ENCODE data around the gene SPPL3. TPM values are rescaled to one million over a fixed set of nuclear protein-coding genes. Genes with fewer than 3 reads are reported as not detected.

The SPPL3 gene
- total RNA-seq, 1 experiment from 2014 or later: 51.1 TPM

GRCh38 chr12:120836114-120836684, 68.0 kb downstream of the SPPL3 start:
- in situ Hi-C loops (cut with HindIII; ENCODE audit: low pct_unique_long_range_greater_than_20kb, low sequenced_read_pairs) (no loop called here), intact Hi-C loops (cut with micrococcal nuclease; ENCODE audit: unreplicated experiment) (no loop called here)
- Histone ChIP-seq H3K4me1 (ENCODE audit: control insufficient read depth, insufficient read depth, low read length) (peaks cover 5% of the 10 kb centered on the region; the same call in 1 of the 2 replicates), H3K36me3 (ENCODE audit: control insufficient read depth, insufficient read depth, low read length) (no peaks in the 10 kb centered on the region; the same call in 1 of the 2 replicates), H3K27ac (ENCODE audit: low read length) (no peak overlapping the region), H3K27me3 (ENCODE audit: control insufficient read depth, insufficient read depth, low read length) (no peaks in the 10 kb centered on the region), H3K9me3 (ENCODE audit: control insufficient read depth, insufficient read depth, low read depth, low read length) (no peaks in the 10 kb centered on the region), H3K4me3 (ENCODE audit: low read depth in 2 of 2, low read length in 2 of 2) (no peak overlapping the region)
- no TSS peak for BruUV-seq (replicated peaks)
- DNase-seq (ENCODE audit: low read depth, low spot score) (no peak), ATAC-seq (no peak)
- no peak for TF ChIP-seq TCF7L2 (IDR thresholded peaks at IDR 0.05; ENCODE audit: low read depth, low read length)
- TF ChIP-seq POLR2AphosphoS5 (IDR thresholded peaks at IDR 0.05; ENCODE audit: low read depth, low read length): no peak
- TF ChIP-seq SIN3A (IDR thresholded peaks at IDR 0.05; ENCODE audit: borderline replicate concordance, insufficient read depth, low read depth, low read length): no peak
- CTCF ChIA-PET: no interaction called here
- POLR2A ChIA-PET: no interaction called here

GRCh38 chr12:120835657-120836056, 68.5 kb downstream of the SPPL3 start:
- ChIA-PET POLR2A (no interaction called here), CTCF (no interaction called here)
- no TSS peak for BruUV-seq (replicated peaks)
- intact Hi-C loops (cut with micrococcal nuclease; ENCODE audit: unreplicated experiment) (no loop called here), in situ Hi-C loops (cut with HindIII; ENCODE audit: low pct_unique_long_range_greater_than_20kb, low sequenced_read_pairs) (no loop called here)
- DNase-seq (ENCODE audit: low read depth, low spot score) (no peak), ATAC-seq (no peak)
- Histone ChIP-seq H3K27me3 (ENCODE audit: control insufficient read depth, insufficient read depth, low read length) (no peaks in the 10 kb centered on the region), H3K4me3 (ENCODE audit: low read depth in 2 of 2, low read length in 2 of 2) (no peak overlapping the region), H3K9me3 (ENCODE audit: control insufficient read depth, insufficient read depth, low read depth, low read length) (no peaks in the 10 kb centered on the region), H3K4me1 (ENCODE audit: control insufficient read depth, insufficient read depth, low read length) (peaks cover 8% of the 10 kb centered on the region), H3K27ac (ENCODE audit: low read length) (no peak overlapping the region), H3K36me3 (ENCODE audit: control insufficient read depth, insufficient read depth, low read length) (no peaks in the 10 kb centered on the region; the same call in 1 of the 2 replicates)
- TF ChIP-seq REST (IDR thresholded peaks at IDR 0.05; ENCODE audit: insufficient read depth in 1 of 2, low read depth in 2 of 2, low read length in 1 of 2): no peak
- no peak for TF ChIP-seq SIN3A (IDR thresholded peaks at IDR 0.05; ENCODE audit: borderline replicate concordance, insufficient read depth, low read depth, low read length)
- no peak for TF ChIP-seq POLR2AphosphoS5 (IDR thresholded peaks at IDR 0.05; ENCODE audit: low read depth, low read length)
- TF ChIP-seq TCF7L2 (IDR thresholded peaks at IDR 0.05; ENCODE audit: low read depth, low read length): no peak
- TF ChIP-seq CTCF (IDR thresholded peaks at IDR 0.05): no peak

GRCh38 chr12:120835304-120835612, 68.9 kb downstream of the SPPL3 start:
- intact Hi-C loops (cut with micrococcal nuclease; ENCODE audit: unreplicated experiment): no loop called here
- no peaks in the 10 kb centered on the region; the same call in 1 of the 2 replicates for H3K36me3 ChIP-seq (ENCODE audit: control insufficient read depth, insufficient read depth, low read length)
- no peak overlapping the region for H3K4me3 ChIP-seq (ENCODE audit: low read depth in 2 of 2, low read length in 2 of 2)
- in situ Hi-C loops (cut with HindIII; ENCODE audit: low pct_unique_long_range_greater_than_20kb, low sequenced_read_pairs): no loop called here
- no peaks in the 10 kb centered on the region for H3K9me3 ChIP-seq (ENCODE audit: control insufficient read depth, insufficient read depth, low read depth, low read length)
- BruUV-seq (replicated peaks): no TSS peak
- no peak overlapping the region for H3K27ac ChIP-seq (ENCODE audit: low read length)
- DNase-seq (ENCODE audit: low read depth, low spot score) (no peak), ATAC-seq (no peak)
- H3K27me3 ChIP-seq (ENCODE audit: control insufficient read depth, insufficient read depth, low read length): no peaks in the 10 kb centered on the region
- ChIA-PET POLR2A (no interaction called here), CTCF (no interaction called here)
- TF ChIP-seq SIN3A (IDR thresholded peaks at IDR 0.05; ENCODE audit: borderline replicate concordance, insufficient read depth, low read depth, low read length) (no peak), POLR2AphosphoS5 (IDR thresholded peaks at IDR 0.05; ENCODE audit: low read depth, low read length) (no peak), CTCF (IDR thresholded peaks at IDR 0.05) (no peak), TCF7L2 (IDR thresholded peaks at IDR 0.05; ENCODE audit: low read depth, low read length) (no peak), REST (IDR thresholded peaks at IDR 0.05; ENCODE audit: insufficient read depth in 1 of 2, low read depth in 2 of 2, low read length in 1 of 2) (no peak)
- H3K4me1 ChIP-seq (ENCODE audit: control insufficient read depth, insufficient read depth, low read length): peaks cover 9% of the 10 kb centered on the region
